Measurements from ENCODE around the gene DOCK8. TPM values are rescaled to one million over a fixed set of nuclear protein-coding genes. Genes with fewer than 3 reads are reported as not detected.

DOCK8 gene
- total and polyA plus RNA-seq, 2 experiments from 2014 or later = 0.94 to 1.2 TPM

- ATAC-seq = no peak
- H3K4me3 ChIP-seq = no peak overlapping the region
- H3F3A ChIP-seq (replicated peaks; ENCODE audit: low read depth) = no peaks in the 10 kb centered on the region
- H3K27ac ChIP-seq (ENCODE audit: low read depth) = no peak overlapping the region
- H3K9me3 Mint-ChIP-seq = peaks cover 12% of the 10 kb centered on the region; the same call in 1 of the 3 replicates
- H3K36me3 ChIP-seq (ENCODE audit: insufficient read depth) = no peaks in the 10 kb centered on the region
- H3K79me2 ChIP-seq (replicated peaks; ENCODE audit: insufficient read depth) = no peaks in the 10 kb centered on the region
- H3K4me1 Mint-ChIP-seq = no peaks in the 10 kb centered on the region
- TF ChIP-seq CREB1 (CRISPR knock-in tag; IDR thresholded peaks at IDR 0.05; ENCODE audit: low read depth) (no peak), STAT1 (IDR thresholded peaks at IDR 0.05; ENCODE audit: unreplicated experiment) (no peak), ETS1 (IDR thresholded peaks at IDR 0.05) (no peak)
- no peaks in the 10 kb centered on the region for H4K20me1 ChIP-seq (replicated peaks; ENCODE audit: insufficient read depth)
- H3K9me2 ChIP-seq (ENCODE audit: insufficient read depth) = peaks cover 4% of the 10 kb centered on the region
- H3K4me2 ChIP-seq = no peak overlapping the region
- peaks cover 15% of the 10 kb centered on the region; the same call in 2 of the 3 replicates for H3K36me3 Mint-ChIP-seq (ENCODE audit: low read depth)
- no peak overlapping the region for H3K4me3 Mint-ChIP-seq
- H3K27ac Mint-ChIP-seq = no peak overlapping the region
- H3K4me1 ChIP-seq (ENCODE audit: insufficient read depth) = no peaks in the 10 kb centered on the region; the same call in 1 of the 2 replicates
- no peak overlapping the region for H2AFZ ChIP-seq
- peaks cover 2% of the 10 kb centered on the region for H3K27me3 Mint-ChIP-seq (ENCODE audit: insufficient read depth, low read depth, poor library complexity)
- H3K27me3 ChIP-seq (ENCODE audit: insufficient read depth) = no peaks in the 10 kb centered on the region
- no peak for DNase-seq (ENCODE audit: low spot score)
These were observed 231.5 kb downstream of the DOCK8 start for GRCh38 chr9:446074-446699.

- no peak overlapping the region for H2AFZ ChIP-seq
- no peak overlapping the region for H3K27ac ChIP-seq (ENCODE audit: low read depth)
- H3K4me2 ChIP-seq = no peak overlapping the region
- ATAC-seq = no peak
- H3K27me3 ChIP-seq (ENCODE audit: insufficient read depth) = no peaks in the 10 kb centered on the region
- H3K9me3 Mint-ChIP-seq = peaks cover 12% of the 10 kb centered on the region; the same call in 1 of the 3 replicates
- H3K4me3 Mint-ChIP-seq = no peak overlapping the region
- H3K4me1 Mint-ChIP-seq = no peaks in the 10 kb centered on the region
- H3K36me3 ChIP-seq (ENCODE audit: insufficient read depth) = no peaks in the 10 kb centered on the region
- DNase-seq (ENCODE audit: low spot score) = no peak
- H3K9me2 ChIP-seq (ENCODE audit: insufficient read depth) = peaks cover 4% of the 10 kb centered on the region
- H3K36me3 Mint-ChIP-seq (ENCODE audit: low read depth) = peaks cover 15% of the 10 kb centered on the region; the same call in 2 of the 3 replicates
- no peak for TF ChIP-seq CREB1 (CRISPR knock-in tag; IDR thresholded peaks at IDR 0.05; ENCODE audit: low read depth)
- TF ChIP-seq CTCF (conservative IDR thresholded peaks at IDR 0.05; ENCODE audit: low read depth in 2 of 2) = no peak
- no peak for TF ChIP-seq POLR2AphosphoS5 (IDR thresholded peaks at IDR 0.05; ENCODE audit: low read depth)
- TF ChIP-seq REST (IDR thresholded peaks at IDR 0.05; ENCODE audit: unreplicated experiment) = no peak
- no peak for TF ChIP-seq NANOG (IDR thresholded peaks at IDR 0.05; ENCODE audit: borderline replicate concordance)
- H3K4me3 ChIP-seq = no peak overlapping the region
- peaks cover 2% of the 10 kb centered on the region for H3K27me3 Mint-ChIP-seq (ENCODE audit: insufficient read depth, low read depth, poor library complexity)
- no peaks in the 10 kb centered on the region for H3F3A ChIP-seq (replicated peaks; ENCODE audit: low read depth)
- no peak overlapping the region for H3K27ac Mint-ChIP-seq
- no peaks in the 10 kb centered on the region for H3K79me2 ChIP-seq (replicated peaks; ENCODE audit: insufficient read depth)
- H3K4me1 ChIP-seq (ENCODE audit: insufficient read depth) = no peaks in the 10 kb centered on the region; the same call in 1 of the 2 replicates
- H4K20me1 ChIP-seq (replicated peaks; ENCODE audit: insufficient read depth) = no peaks in the 10 kb centered on the region
These were observed 232.8 kb downstream of the DOCK8 start for GRCh38 chr9:447230-448025.

Data from GM23338 (cell line).